Measurements from ENCODE around the gene ADRM1.

The ADRM1 gene

GRCh38 chr20:62356589-62357186 is 53.9 kb downstream of the ADRM1 start:
- Histone ChIP-seq H3K27me3 (replicated peaks; ENCODE audit: control insufficient read depth, insufficient read depth, low read length) (no peaks in the 10 kb centered on the region), H3K4me3 (replicated peaks; ENCODE audit: low read depth, low read length) (no peak overlapping the region), H3K36me3 (ENCODE audit: control insufficient read depth, insufficient read depth, low read length) (no peaks in the 10 kb centered on the region)
- no peak for DNase-seq (ENCODE audit: extremely low read depth, insufficient read length)
- TF ChIP-seq CTCF (IDR thresholded peaks at IDR 0.05; ENCODE audit: insufficient read depth, low read length, poor library complexity, severe bottlenecking), result no peak

DNA sequence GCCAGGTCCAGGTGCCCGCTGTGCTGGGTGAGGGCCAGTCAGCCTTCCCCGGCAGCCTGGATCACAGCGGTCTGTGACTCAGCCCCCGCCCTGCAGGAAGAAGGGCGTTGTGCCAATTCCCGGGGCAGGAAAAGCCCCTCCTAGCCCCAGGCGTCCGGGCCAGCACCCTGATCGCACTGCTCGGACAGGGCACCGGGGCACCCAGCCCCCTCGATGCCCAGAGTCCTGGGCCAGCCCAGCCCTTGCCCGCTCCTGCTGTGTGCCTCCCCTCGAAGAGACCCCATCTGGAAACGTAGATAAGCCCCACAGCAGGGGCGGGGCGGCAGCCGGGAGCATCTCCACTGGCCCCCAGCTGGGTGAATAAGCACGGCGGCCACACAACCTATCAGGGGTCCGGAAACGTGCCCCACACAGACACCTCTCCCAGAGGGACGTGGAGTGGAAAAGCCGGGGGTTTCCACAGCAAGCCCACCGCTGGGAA is 54.4 kb downstream of the ADRM1 start:
- DNase-seq (ENCODE audit: extremely low read depth, insufficient read length), result no peak
- Histone ChIP-seq H3K4me3 (replicated peaks; ENCODE audit: low read depth, low read length) (no peak overlapping the region), H3K36me3 (ENCODE audit: control insufficient read depth, insufficient read depth, low read length) (no peaks in the 10 kb centered on the region), H3K27me3 (replicated peaks; ENCODE audit: control insufficient read depth, insufficient read depth, low read length) (no peaks in the 10 kb centered on the region)
- TF ChIP-seq CTCF (IDR thresholded peaks at IDR 0.05; ENCODE audit: insufficient read depth, low read length, poor library complexity, severe bottlenecking), result no peak

DNA sequence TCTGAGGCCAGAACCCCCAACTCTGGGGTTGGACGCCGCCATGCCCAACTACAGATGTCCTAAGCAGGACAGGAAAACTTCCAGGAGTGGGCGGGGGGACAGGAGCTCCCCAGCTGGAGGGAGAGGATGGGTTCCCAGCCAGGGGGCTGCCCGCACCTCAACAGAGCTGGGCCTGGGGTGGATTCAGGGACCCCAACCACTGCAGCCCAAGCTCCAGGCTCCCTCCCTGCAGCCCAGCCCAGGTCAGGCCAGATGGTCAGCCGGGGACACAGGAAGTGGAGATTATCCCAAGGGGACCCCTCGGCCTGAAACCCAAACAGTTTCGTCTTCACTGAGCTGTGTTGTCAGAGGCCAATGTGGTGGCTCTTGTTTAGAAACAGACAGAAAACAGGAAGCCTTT is 54.9 kb downstream of the ADRM1 start:
- Histone ChIP-seq H3K27me3 (replicated peaks; ENCODE audit: control insufficient read depth, insufficient read depth, low read length) (no peaks in the 10 kb centered on the region), H3K36me3 (ENCODE audit: control insufficient read depth, insufficient read depth, low read length) (no peaks in the 10 kb centered on the region), H3K4me3 (replicated peaks; ENCODE audit: low read depth, low read length) (no peak overlapping the region)
- TF ChIP-seq CTCF (IDR thresholded peaks at IDR 0.05; ENCODE audit: insufficient read depth, low read length, poor library complexity, severe bottlenecking), result no peak
- no peak for DNase-seq (ENCODE audit: extremely low read depth, insufficient read length)

Measured in GM06990 (cell line).